ENCODE measurements around the gene VMP1.
A peak's percentile ranks its signal among the peaks of the same experiment; 100 is the strongest.

VMP1 gene

GRCh38 chr17:59666235-59666634 lies 41.2 kb upstream of the VMP1 start (continued):
- TF ChIP-seq ZNF549 (tag by site-specific recombination; IDR thresholded peaks at IDR 0.05) (peak; percentile 80), SCRT2 (tag by site-specific recombination; IDR thresholded peaks at IDR 0.05) (peak; percentile 47), ZNF585B (tag by site-specific recombination; IDR thresholded peaks at IDR 0.05) (no peak), REPIN1 (tag by site-specific recombination; IDR thresholded peaks at IDR 0.05; ENCODE audit: low read depth) (no peak), ZNF555 (tag by site-specific recombination; conservative IDR thresholded peaks at IDR 0.05) (no peak), OSR2 (tag by site-specific recombination; IDR thresholded peaks at IDR 0.05) (peak; percentile 95), SALL2 (tag by site-specific recombination; IDR thresholded peaks at IDR 0.05; ENCODE audit: borderline replicate concordance) (no peak), GLI4 (tag by site-specific recombination; IDR thresholded peaks at IDR 0.05) (no peak)
- TF ChIP-seq, protein P1, sequence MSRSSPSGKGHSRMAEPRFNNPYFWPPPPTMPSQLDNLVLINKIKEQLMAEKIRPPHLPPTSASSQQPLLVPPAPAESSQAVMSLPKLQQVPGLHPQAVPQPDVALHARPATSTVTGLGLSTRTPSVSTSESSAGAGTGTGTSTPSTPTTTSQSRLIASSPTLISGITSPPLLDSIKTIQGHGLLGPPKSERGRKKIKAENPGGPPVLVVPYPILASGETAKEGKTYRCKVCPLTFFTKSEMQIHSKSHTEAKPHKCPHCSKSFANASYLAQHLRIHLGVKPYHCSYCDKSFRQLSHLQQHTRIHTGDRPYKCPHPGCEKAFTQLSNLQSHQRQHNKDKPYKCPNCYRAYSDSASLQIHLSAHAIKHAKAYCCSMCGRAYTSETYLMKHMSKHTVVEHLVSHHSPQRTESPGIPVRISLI (tag by site-specific recombination; IDR thresholded peaks at IDR 0.05) = no peak
- TF ChIP-seq, protein P2, sequence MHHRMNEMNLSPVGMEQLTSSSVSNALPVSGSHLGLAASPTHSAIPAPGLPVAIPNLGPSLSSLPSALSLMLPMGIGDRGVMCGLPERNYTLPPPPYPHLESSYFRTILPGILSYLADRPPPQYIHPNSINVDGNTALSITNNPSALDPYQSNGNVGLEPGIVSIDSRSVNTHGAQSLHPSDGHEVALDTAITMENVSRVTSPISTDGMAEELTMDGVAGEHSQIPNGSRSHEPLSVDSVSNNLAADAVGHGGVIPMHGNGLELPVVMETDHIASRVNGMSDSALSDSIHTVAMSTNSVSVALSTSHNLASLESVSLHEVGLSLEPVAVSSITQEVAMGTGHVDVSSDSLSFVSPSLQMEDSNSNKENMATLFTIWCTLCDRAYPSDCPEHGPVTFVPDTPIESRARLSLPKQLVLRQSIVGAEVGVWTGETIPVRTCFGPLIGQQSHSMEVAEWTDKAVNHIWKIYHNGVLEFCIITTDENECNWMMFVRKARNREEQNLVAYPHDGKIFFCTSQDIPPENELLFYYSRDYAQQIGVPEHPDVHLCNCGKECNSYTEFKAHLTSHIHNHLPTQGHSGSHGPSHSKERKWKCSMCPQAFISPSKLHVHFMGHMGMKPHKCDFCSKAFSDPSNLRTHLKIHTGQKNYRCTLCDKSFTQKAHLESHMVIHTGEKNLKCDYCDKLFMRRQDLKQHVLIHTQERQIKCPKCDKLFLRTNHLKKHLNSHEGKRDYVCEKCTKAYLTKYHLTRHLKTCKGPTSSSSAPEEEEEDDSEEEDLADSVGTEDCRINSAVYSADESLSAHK (tag by site-specific recombination; IDR thresholded peaks at IDR 0.05) = peak; percentile 82

DNA sequence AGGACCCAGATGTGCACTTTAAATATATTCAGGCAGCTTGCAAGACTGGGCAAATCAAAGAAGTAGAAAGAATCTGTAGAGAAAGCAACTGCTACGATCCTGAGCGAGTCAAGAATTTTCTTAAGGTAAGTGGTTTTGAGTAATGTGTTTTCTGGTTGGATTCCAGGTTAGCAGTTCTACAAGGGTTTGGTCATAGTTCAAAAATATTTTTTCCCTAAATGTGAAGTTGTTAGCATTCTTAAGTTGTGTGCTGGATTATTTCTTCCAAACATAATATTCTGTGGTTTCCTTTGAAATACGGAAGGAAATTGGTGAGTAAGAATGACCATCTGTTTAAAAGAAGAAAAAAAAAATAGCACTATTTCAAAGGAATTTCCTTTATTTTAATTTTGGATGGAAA lies 38.6 kb upstream of the VMP1 start:
- H3K9me3 ChIP-seq (ENCODE audit: control insufficient read depth, insufficient read depth, low read depth, low read length) = no peaks in the 10 kb centered on the region
- TF ChIP-seq ZNF610 (tag by site-specific recombination; IDR thresholded peaks at IDR 0.05; ENCODE audit: borderline replicate concordance) (no peak), ZNF16 (tag by site-specific recombination; IDR thresholded peaks at IDR 0.05; ENCODE audit: low read depth) (no peak), ZNF10 (tag by site-specific recombination; IDR thresholded peaks at IDR 0.05) (no peak), ZNF843 (tag by site-specific recombination; IDR thresholded peaks at IDR 0.05) (no peak), ZNF148 (tag by site-specific recombination; IDR thresholded peaks at IDR 0.05; ENCODE audit: borderline replicate concordance) (no peak), ZIC2 (tag by site-specific recombination; IDR thresholded peaks at IDR 0.05) (no peak)
- H3K4me3 ChIP-seq (ENCODE audit: low read depth, low read length) = no peak overlapping the region
- peaks cover 84 to 94% of the 10 kb centered on the region in 2 experiments for H3K36me3 ChIP-seq (ENCODE audit: control insufficient read depth in 2 of 2, insufficient read depth in 1 of 2, low read length in 2 of 2)
- no peaks in the 10 kb centered on the region for H3K4me1 ChIP-seq (ENCODE audit: control insufficient read depth, insufficient read depth, low read length)
- ChIA-PET POLR2A (no interaction called here), CTCF (interaction anchor here (0.6 kb wide), 2 partner anchors 149 to 178 kb away, joined by 3 to 6 read pairs; no protein-coding TSS in a partner anchor)
- H3K27ac ChIP-seq (ENCODE audit: extremely low read depth, low read depth, low read length) = no peak overlapping the region

DNA sequence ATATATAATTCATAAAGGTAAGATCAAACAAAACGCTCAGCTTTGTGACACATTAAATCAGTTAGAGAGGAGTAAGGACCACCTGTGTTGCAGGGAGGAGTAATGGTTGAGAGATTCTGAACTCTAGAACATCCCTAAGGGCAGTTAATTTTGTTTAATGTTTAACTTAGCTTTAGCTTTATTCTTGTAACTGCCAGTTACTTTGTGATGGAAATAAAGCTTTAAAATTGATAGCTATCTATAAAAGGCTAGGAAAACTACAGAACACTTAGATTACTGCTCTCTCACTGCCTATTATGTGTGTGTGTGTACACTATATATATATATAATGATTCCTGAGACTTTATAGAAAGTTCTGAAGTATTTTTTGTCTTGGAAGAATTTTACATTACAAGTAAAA lies 38.0 kb upstream of the VMP1 start:
- Histone ChIP-seq H3K36me3 (ENCODE audit: control insufficient read depth in 2 of 2, insufficient read depth in 1 of 2, low read length in 2 of 2) (peaks cover 84 to 94% of the 10 kb centered on the region in 2 experiments), H3K4me3 (ENCODE audit: low read depth, low read length) (no peak overlapping the region), H3K27ac (ENCODE audit: extremely low read depth, low read depth, low read length) (no peak overlapping the region), H3K4me1 (ENCODE audit: control insufficient read depth, insufficient read depth, low read length) (no peaks in the 10 kb centered on the region), H3K9me3 (ENCODE audit: control insufficient read depth, insufficient read depth, low read depth, low read length) (no peaks in the 10 kb centered on the region)
- POLR2A ChIA-PET = no interaction called here
- CTCF ChIA-PET = interaction anchor here (0.6 kb wide), 2 partner anchors 150 to 179 kb away, joined by 3 to 6 read pairs; no protein-coding TSS in a partner anchor
- TF ChIP-seq, protein P3, sequence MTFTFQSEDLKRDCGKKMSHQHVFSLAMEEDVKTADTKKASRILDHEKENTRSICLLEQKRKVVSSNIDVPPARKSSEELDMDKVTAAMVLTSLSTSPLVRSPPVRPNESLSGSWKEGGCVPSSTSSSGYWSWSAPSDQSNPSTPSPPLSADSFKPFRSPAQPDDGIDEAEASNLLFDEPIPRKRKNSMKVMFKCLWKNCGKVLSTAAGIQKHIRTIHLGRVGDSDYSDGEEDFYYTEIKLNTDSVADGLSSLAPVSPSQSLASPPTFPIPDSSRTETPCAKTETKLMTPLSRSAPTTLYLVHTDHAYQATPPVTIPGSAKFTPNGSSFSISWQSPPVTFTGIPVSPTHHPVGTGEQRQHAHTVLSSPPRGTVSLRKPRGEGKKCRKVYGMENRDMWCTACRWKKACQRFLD (tag by site-specific recombination; IDR thresholded peaks at IDR 0.05) = no peak
- TF ChIP-seq ZXDB (tag by site-specific recombination; IDR thresholded peaks at IDR 0.05) (0 out of 2 replicates have a peak, but pooled peaks have one; percentile 20), ZNF768 (tag by site-specific recombination; IDR thresholded peaks at IDR 0.05) (no peak), OVOL3 (tag by site-specific recombination; IDR thresholded peaks at IDR 0.05) (peak; percentile 71; the same call in 1 of the 2 replicates), ZNF148 (tag by site-specific recombination; IDR thresholded peaks at IDR 0.05; ENCODE audit: borderline replicate concordance) (no peak)
- TF ChIP-seq, protein P4, sequence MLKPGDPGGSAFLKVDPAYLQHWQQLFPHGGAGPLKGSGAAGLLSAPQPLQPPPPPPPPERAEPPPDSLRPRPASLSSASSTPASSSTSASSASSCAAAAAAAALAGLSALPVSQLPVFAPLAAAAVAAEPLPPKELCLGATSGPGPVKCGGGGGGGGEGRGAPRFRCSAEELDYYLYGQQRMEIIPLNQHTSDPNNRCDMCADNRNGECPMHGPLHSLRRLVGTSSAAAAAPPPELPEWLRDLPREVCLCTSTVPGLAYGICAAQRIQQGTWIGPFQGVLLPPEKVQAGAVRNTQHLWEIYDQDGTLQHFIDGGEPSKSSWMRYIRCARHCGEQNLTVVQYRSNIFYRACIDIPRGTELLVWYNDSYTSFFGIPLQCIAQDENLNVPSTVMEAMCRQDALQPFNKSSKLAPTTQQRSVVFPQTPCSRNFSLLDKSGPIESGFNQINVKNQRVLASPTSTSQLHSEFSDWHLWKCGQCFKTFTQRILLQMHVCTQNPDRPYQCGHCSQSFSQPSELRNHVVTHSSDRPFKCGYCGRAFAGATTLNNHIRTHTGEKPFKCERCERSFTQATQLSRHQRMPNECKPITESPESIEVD (tag by site-specific recombination; IDR thresholded peaks at IDR 0.05) = peak; percentile 91
